GM13976 (cell line): ENCODE measurements around the gene MAP7D1.

Source experiments
- DNase-seq: peaks from one replicate; pipeline ENCODE4 v3.0.0; 2012; ENCODE audit warnings: low spot score
- in situ Hi-C: fragments of 300-500 bp; cut with MboI; formaldehyde crosslinking; loops from one replicate; pipeline ENCODE4 v1.12.0; 2022; ENCODE audit warnings: low sequenced_read_pairs, mixed read lengths, inconsistent platforms; ENCODE audit not compliant: unreplicated experiment
- TF ChIP-seq, protein P1 (sequence below): IDR thresholded peaks from 2 replicates; pipeline ENCODE4 v1.5.1; 2012; ENCODE audit warnings: borderline replicate concordance, mild to moderate bottlenecking; ENCODE audit not compliant: insufficient read depth; ENCODE audit errors: extremely low read depth, missing control alignments, control extremely low read depth

The MAP7D1 gene

GRCh38 chr1:36119456-36119855, 36.5 kb upstream of the MAP7D1 start:
- in situ Hi-C loops: no loop called here
- TF ChIP-seq, protein P1, sequence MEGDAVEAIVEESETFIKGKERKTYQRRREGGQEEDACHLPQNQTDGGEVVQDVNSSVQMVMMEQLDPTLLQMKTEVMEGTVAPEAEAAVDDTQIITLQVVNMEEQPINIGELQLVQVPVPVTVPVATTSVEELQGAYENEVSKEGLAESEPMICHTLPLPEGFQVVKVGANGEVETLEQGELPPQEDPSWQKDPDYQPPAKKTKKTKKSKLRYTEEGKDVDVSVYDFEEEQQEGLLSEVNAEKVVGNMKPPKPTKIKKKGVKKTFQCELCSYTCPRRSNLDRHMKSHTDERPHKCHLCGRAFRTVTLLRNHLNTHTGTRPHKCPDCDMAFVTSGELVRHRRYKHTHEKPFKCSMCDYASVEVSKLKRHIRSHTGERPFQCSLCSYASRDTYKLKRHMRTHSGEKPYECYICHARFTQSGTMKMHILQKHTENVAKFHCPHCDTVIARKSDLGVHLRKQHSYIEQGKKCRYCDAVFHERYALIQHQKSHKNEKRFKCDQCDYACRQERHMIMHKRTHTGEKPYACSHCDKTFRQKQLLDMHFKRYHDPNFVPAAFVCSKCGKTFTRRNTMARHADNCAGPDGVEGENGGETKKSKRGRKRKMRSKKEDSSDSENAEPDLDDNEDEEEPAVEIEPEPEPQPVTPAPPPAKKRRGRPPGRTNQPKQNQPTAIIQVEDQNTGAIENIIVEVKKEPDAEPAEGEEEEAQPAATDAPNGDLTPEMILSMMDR: no peak
- no peak for DNase-seq

GRCh38 chr1:36122062-36123030, 33.6 kb upstream of the MAP7D1 start:
- no peak for DNase-seq
- TF ChIP-seq, protein P1: no peak
- in situ Hi-C loops: no loop called here

- peak; percentile 75 for DNase-seq
- TF ChIP-seq, protein P1: no peak
- in situ Hi-C loops: no loop called here
These were observed 32.6 kb upstream of the MAP7D1 start for GRCh38 chr1:36123356-36123755.

DNA sequence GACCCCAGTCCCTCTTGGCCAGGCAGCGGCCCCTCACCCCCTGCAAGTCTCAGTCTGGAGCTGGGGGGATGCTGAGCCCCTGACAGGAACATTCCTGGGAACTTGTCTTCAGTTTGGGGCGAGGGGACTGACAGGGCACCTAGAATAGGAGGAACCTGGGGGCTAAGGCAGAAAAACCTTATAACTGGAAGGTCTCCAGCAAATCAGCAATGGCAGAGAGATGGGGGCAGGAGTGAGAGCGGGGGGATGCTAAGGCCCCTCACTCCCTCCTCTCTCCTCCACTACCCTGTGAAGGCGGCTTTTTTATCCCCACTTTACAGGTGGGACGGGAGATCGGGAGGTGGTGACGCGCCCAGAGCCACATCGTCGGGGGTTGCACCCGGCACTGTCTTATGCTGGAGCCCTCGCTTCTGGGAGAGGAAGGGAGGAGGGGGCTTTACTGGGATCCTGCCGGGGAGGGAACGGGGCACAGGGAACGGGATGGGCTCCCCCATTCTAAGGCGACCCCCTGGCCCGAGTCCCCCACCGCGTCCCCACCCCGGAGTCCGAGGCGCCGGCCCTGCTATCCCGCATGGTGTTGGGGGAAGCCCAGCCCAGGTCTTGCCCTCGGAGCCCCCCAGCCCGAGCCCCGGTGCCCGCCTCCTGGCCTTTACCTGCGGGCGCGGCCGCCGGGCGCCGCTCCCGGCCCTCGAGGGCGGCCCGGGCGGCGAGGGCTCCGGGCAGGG, 31.4 kb upstream of the MAP7D1 start:
- in situ Hi-C loops: no loop called here
- TF ChIP-seq, protein P1: no peak
- no peak for DNase-seq

DNA sequence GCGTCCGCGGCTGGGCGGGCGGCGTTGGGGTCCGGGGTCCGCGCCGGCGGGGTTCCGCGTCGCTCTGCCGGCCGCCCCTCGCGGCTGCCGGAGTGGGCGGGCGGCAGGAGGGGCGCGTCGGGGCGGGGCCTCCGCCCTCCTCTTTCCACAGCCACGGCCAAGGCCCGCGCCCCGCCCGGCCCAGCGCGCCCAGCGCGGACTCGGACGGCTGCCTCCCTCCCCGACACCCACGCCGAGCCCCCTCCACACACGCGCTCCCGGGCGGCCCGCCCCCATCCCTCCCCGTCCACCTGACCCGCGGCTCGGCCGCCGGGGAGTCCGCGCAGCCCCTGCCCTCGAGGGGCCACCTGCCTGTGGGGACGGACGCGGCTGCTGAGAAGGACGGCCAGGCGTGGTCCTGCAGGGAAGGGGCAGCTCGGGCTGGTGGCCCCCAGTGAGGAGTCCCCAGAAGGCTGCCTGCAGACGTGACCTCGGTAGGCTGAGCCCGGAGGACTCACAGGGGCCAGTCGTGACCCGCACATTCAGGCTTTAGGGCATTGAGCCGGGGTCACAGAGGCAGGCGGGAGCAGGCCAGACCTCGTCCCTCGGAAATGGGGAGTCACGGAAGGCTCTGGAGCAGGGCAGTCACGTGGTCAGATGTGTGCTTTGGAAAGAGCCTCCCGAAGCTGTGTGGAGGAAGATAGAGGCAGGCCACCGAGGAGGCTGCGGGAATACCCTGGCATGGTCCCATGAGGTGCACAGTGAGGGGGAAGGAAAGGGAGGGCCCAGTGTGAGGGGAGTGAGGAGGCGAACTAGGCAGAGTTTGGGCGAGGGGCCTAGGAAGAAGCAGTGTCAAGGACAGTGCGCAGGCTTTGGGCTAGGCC, 30.6 kb upstream of the MAP7D1 start, which contains the start of gene COL8A2:
Gene COL8A2, minus strand, starts transcription at position 94 of the 863 bp plus-strand sequence. CDS start 24,980 bp downstream, outside the sequence.
- in situ Hi-C loops: no loop called here
- TF ChIP-seq, protein P1: no peak
- DNase-seq: no peak
